Trophoblast cell (in vitro differentiated cells and primary cell): ENCODE data around the gene PDE6C.

Experiments
- DNase-seq, 2 donors: peaks; one replicate each; pipeline ENCODE4 v3.0.0-alpha.2; 2016
- H2AFZ ChIP-seq: 2 replicates; pipeline ENCODE4 v1.6.1; 2013; ENCODE audit warnings: low read length, moderate library complexity, mild to moderate bottlenecking; ENCODE audit not compliant: insufficient read depth, poor library complexity
- H2AK5ac ChIP-seq: 2 replicates; pipeline ENCODE4 v1.6.1; 2013; ENCODE audit warnings: mild to moderate bottlenecking, low read length
- H2BK120ac ChIP-seq: 2 replicates; pipeline ENCODE4 v1.6.1; 2013; ENCODE audit warnings: low read length, mild to moderate bottlenecking, moderate library complexity; ENCODE audit not compliant: insufficient read depth, poor library complexity
- H2BK12ac ChIP-seq: 2 replicates; pipeline ENCODE4 v1.6.1; 2013; ENCODE audit warnings: mild to moderate bottlenecking, low read length, moderate library complexity
- H2BK5ac ChIP-seq: 2 replicates; pipeline ENCODE4 v1.6.1; 2013; ENCODE audit warnings: low read length, low read depth, moderate library complexity, mild to moderate bottlenecking; ENCODE audit not compliant: poor library complexity
- H3K14ac ChIP-seq: 2 replicates; pipeline ENCODE4 v1.6.1; 2013; ENCODE audit warnings: mild to moderate bottlenecking, low read length
- H3K18ac ChIP-seq: 2 replicates; pipeline ENCODE4 v1.6.1; 2013; ENCODE audit warnings: mild to moderate bottlenecking, low read length
- H3K23ac ChIP-seq: 2 replicates; pipeline ENCODE4 v1.6.1; 2013; ENCODE audit warnings: low read length
- H3K27ac ChIP-seq: 2 replicates; pipeline ENCODE4 v1.5.1; 2013; ENCODE audit warnings: low read depth, mild to moderate bottlenecking, inconsistent platforms, low read length, moderate library complexity
- H3K27me3 ChIP-seq: 2 replicates; pipeline ENCODE4 v1.6.1; 2013; ENCODE audit warnings: inconsistent platforms, mild to moderate bottlenecking, low read length, moderate library complexity; ENCODE audit not compliant: insufficient read depth
- H3K36me3 ChIP-seq, 2 experiments: 1 replicate in 1 of 2; 2 replicates in 1 of 2; pipeline ENCODE4 v1.6.1; 2013; ENCODE audit warnings: low read length in 2 of 2, mild to moderate bottlenecking in 2 of 2, moderate library complexity in 1 of 2; ENCODE audit not compliant: insufficient read depth in 2 of 2, control insufficient read depth in 1 of 2
- H3K4ac ChIP-seq: 2 replicates; pipeline ENCODE4 v1.6.1; 2013; ENCODE audit warnings: low read depth, mild to moderate bottlenecking, low read length, moderate library complexity
- H3K4me1 ChIP-seq, 2 experiments: 1 replicate in 1 of 2; 2 replicates in 1 of 2; pipeline ENCODE4 v1.6.1; 2013; ENCODE audit warnings: low read length in 2 of 2, mild to moderate bottlenecking in 2 of 2, moderate library complexity in 1 of 2; ENCODE audit not compliant: insufficient read depth in 2 of 2, control insufficient read depth in 1 of 2
- H3K4me2 ChIP-seq: 2 replicates; pipeline ENCODE4 v1.6.1; 2013; ENCODE audit warnings: inconsistent platforms, mild to moderate bottlenecking, low read length, moderate library complexity
- H3K4me3 ChIP-seq: 2 replicates; pipeline ENCODE4 v1.5.1; 2013; ENCODE audit warnings: mild to moderate bottlenecking, low read depth, low read length, inconsistent platforms
- H3K79me1 ChIP-seq: one replicate; pipeline ENCODE4 v1.6.1; 2013; ENCODE audit warnings: low read length
- H3K79me2 ChIP-seq: 2 replicates; pipeline ENCODE4 v1.6.1; 2013; ENCODE audit warnings: low read length, mild to moderate bottlenecking; ENCODE audit not compliant: control insufficient read depth, insufficient read depth, poor library complexity
- H3K9ac ChIP-seq: 2 replicates; pipeline ENCODE4 v1.6.1; 2013; ENCODE audit warnings: mild to moderate bottlenecking, low read length
- H3K9me3 ChIP-seq: 2 replicates; pipeline ENCODE4 v1.6.1; 2013; ENCODE audit warnings: low read depth, mild to moderate bottlenecking, control low read depth, inconsistent platforms, low read length; ENCODE audit not compliant: insufficient read depth
- H4K12ac ChIP-seq: 2 replicates; pipeline ENCODE4 v1.6.1; 2013; ENCODE audit warnings: low read depth, mild to moderate bottlenecking, low read length, moderate library complexity
- H4K8ac ChIP-seq: 2 replicates; pipeline ENCODE4 v1.6.1; 2013; ENCODE audit warnings: low read depth, mild to moderate bottlenecking, low read length, moderate library complexity
- H4K91ac ChIP-seq: one replicate; pipeline ENCODE4 v1.6.1; 2013; ENCODE audit warnings: low read depth, mild to moderate bottlenecking, low read length, moderate library complexity
- WGBS: extraction: QIAGEN DNeasy Blood & Tissue Kit; methylation state at CpG from one replicate; pipeline ENCODE4 v1.1.7; 2013; ENCODE audit warnings: missing lambda C conversion rate; ENCODE audit not compliant: insufficient read length, insufficient coverage; ENCODE audit errors: extremely low coverage; 5-methylcytosine and 5-hydroxymethylcytosine counted together

PDE6C gene

GRCh38 chr10:93590638-93591037, 21.7 kb upstream of the PDE6C start:
- no peak overlapping the region for H3K9ac ChIP-seq
- H2BK5ac ChIP-seq: no peak overlapping the region
- H3K79me1 ChIP-seq: no peaks in the 10 kb centered on the region
- no peak overlapping the region for H3K18ac ChIP-seq
- H3K4ac ChIP-seq: no peak overlapping the region
- H3K27me3 ChIP-seq: no peaks in the 10 kb centered on the region
- no peak overlapping the region for H4K91ac ChIP-seq
- no peak overlapping the region for H4K8ac ChIP-seq
- no peak overlapping the region for H2AFZ ChIP-seq
- H3K36me3 ChIP-seq: no peaks in the 10 kb centered on the region
- H3K4me1 ChIP-seq: peaks cover 2 to 5% of the 10 kb centered on the region in 2 experiments
- no peak overlapping the region for H2BK120ac ChIP-seq
- H3K79me2 ChIP-seq: no peaks in the 10 kb centered on the region
- no peaks in the 10 kb centered on the region for H3K9me3 ChIP-seq
- WGBS: no CpG with 5 or more reads among the region's 7 CpGs
- no peak overlapping the region for H4K12ac ChIP-seq
- DNase-seq: no peak
- H3K23ac ChIP-seq: no peak overlapping the region
- H2AK5ac ChIP-seq: no peak overlapping the region
- H3K14ac ChIP-seq: no peak overlapping the region
- no peak overlapping the region for H2BK12ac ChIP-seq
- H3K27ac ChIP-seq: no peak overlapping the region
- no peak overlapping the region for H3K4me2 ChIP-seq
- no peak overlapping the region for H3K4me3 ChIP-seq

GRCh38 chr10:93591065-93591808, 21.1 kb upstream of the PDE6C start:
- Histone ChIP-seq H3K79me2 (no peaks in the 10 kb centered on the region), H3K36me3 (no peaks in the 10 kb centered on the region), H2AK5ac (no peak overlapping the region), H3K9me3 (no peaks in the 10 kb centered on the region), H3K27me3 (no peaks in the 10 kb centered on the region), H3K79me1 (no peaks in the 10 kb centered on the region), H3K4ac (no peak overlapping the region), H4K91ac (no peak overlapping the region), H3K18ac (no peak overlapping the region), H3K23ac (no peak overlapping the region), H3K27ac (no peak overlapping the region), H2BK5ac (no peak overlapping the region), H4K8ac (no peak overlapping the region), H4K12ac (no peak overlapping the region), H3K4me3 (no peak overlapping the region), H2BK12ac (no peak overlapping the region), H3K14ac (no peak overlapping the region), H2AFZ (no peak overlapping the region), H2BK120ac (no peak overlapping the region), H3K4me1 (peaks cover 6 to 7% of the 10 kb centered on the region in 2 experiments), H3K4me2 (no peak overlapping the region), H3K9ac (no peak overlapping the region)
- DNase-seq: no peak
- no CpG with 5 or more reads among the region's 8 CpGs for WGBS

- Histone ChIP-seq H3K27me3 (no peaks in the 10 kb centered on the region), H3K27ac (no peak overlapping the region), H3K4me1 (peaks cover 11 to 12% of the 10 kb centered on the region in 2 experiments), H3K79me1 (no peaks in the 10 kb centered on the region), H3K36me3 (no peaks in the 10 kb centered on the region), H3K18ac (no peak overlapping the region), H4K91ac (no peak overlapping the region), H3K9ac (no peak overlapping the region), H3K79me2 (no peaks in the 10 kb centered on the region), H3K9me3 (no peaks in the 10 kb centered on the region), H3K23ac (no peak overlapping the region), H3K4me2 (no peak overlapping the region), H2BK5ac (no peak overlapping the region), H4K8ac (no peak overlapping the region), H2BK120ac (no peak overlapping the region), H2AK5ac (no peak overlapping the region), H4K12ac (no peak overlapping the region), H2BK12ac (no peak overlapping the region), H2AFZ (no peak overlapping the region), H3K4ac (no peak overlapping the region), H3K4me3 (no peak overlapping the region), H3K14ac (no peak overlapping the region)
- WGBS: no CpG with 5 or more reads among the region's 4 CpGs
- DNase-seq: no peak
These were observed 19.1 kb upstream of the PDE6C start for GRCh38 chr10:93593254-93593653.

- no peak overlapping the region for H3K23ac ChIP-seq
- no peak for DNase-seq
- no peak overlapping the region for H2AFZ ChIP-seq
- no peak overlapping the region for H3K14ac ChIP-seq
- H2AK5ac ChIP-seq: no peak overlapping the region
- H3K4ac ChIP-seq: no peak overlapping the region
- no peaks in the 10 kb centered on the region for H3K36me3 ChIP-seq
- H3K27ac ChIP-seq: no peak overlapping the region
- H3K79me1 ChIP-seq: no peaks in the 10 kb centered on the region
- whole genome bisulfite sequencing: no CpG with 5 or more reads among the region's 18 CpGs
- peaks cover 11 to 12% of the 10 kb centered on the region in 2 experiments for H3K4me1 ChIP-seq
- H3K9me3 ChIP-seq: no peaks in the 10 kb centered on the region
- no peak overlapping the region for H2BK120ac ChIP-seq
- H2BK12ac ChIP-seq: no peak overlapping the region
- no peak overlapping the region for H3K18ac ChIP-seq
- no peaks in the 10 kb centered on the region for H3K79me2 ChIP-seq
- no peak overlapping the region for H4K8ac ChIP-seq
- no peak overlapping the region for H4K91ac ChIP-seq
- H3K4me2 ChIP-seq: no peak overlapping the region
- no peak overlapping the region for H3K4me3 ChIP-seq
- no peak overlapping the region for H2BK5ac ChIP-seq
- H4K12ac ChIP-seq: no peak overlapping the region
- no peaks in the 10 kb centered on the region for H3K27me3 ChIP-seq
- H3K9ac ChIP-seq: no peak overlapping the region
These were observed 18.6 kb upstream of the PDE6C start for GRCh38 chr10:93593749-93594148.
